Ishikawa (cell line): ENCODE data around the gene ZNF282.

Source experiments
- NFIC ChIP-seq: IDR thresholded peaks from 2 replicates; pipeline ENCODE4 v1.6.1; 2012
- TAF1 ChIP-seq: IDR thresholded peaks from 2 replicates; pipeline ENCODE4 v1.6.1; 2012; ENCODE audit warnings: low read depth, mild to moderate bottlenecking
- YY1 ChIP-seq: IDR thresholded peaks from 2 replicates; pipeline ENCODE4 v1.6.1; 2012; ENCODE audit warnings: low read depth
- TF ChIP-seq, protein P1 (sequence below): IDR thresholded peaks from 2 replicates; pipeline ENCODE4 v1.6.1; 2012

DNA sequence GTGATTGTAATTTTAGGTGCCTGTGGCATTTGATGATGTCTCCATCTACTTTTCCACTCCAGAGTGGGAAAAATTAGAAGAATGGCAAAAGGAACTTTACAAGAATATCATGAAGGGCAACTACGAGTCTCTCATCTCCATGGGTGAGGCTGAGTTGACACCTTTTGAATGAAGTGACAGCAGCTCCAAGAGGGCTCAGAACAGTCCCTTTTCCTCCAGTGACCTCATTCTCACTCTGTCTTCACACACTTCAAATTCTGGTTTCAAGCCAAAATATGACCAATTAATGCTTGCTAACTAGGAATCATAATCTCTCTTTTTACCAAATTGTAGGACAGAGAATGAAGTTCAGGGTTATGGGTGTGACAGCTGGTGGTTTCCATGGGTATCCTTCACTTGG, 29.2 kb upstream of the ZNF282 start:
- TF ChIP-seq NFIC (no peak), TAF1 (no peak), YY1 (no peak)
- TF ChIP-seq, protein P1, sequence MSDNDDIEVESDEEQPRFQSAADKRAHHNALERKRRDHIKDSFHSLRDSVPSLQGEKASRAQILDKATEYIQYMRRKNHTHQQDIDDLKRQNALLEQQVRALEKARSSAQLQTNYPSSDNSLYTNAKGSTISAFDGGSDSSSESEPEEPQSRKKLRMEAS = no peak
